Measurements from ENCODE around the gene ARHGAP26. TPM values are rescaled to one million over a fixed set of nuclear protein-coding genes. Genes with fewer than 3 reads are reported as not detected.

ARHGAP26 gene
- total and polyA plus RNA-seq, 12 donors = 7.5 to 45.8 (median 37.2) TPM

GRCh38 chr5:143134900-143135299 is 364.7 kb downstream of the ARHGAP26 start:
- DNase-seq (no peak), ATAC-seq (no peak)
- no peak for TF ChIP-seq CTCF (IDR thresholded peaks at IDR 0.05)
- Histone ChIP-seq H3K9me3 (no peaks in the 10 kb centered on the region), H3K27ac (peak overlapping the region in 3 of 10 donors; percentile 31 to 69 (median 46)), H3K4me3 (no peak overlapping the region), H3K36me3 (peaks cover 0 to 36% (median 0%) of the 10 kb centered on the region in 9 donors), H3K4me1 (peaks cover 6 to 90% (median 40%) of the 10 kb centered on the region in 9 donors), H3K27me3 (no peaks in the 10 kb centered on the region)
- 84 to 90% methylated on average over 4 of the region's 4 CpGs for WGBS, 2 donors
- intact Hi-C loops (cut with DNase I) = loop anchor here in 1 of 10 donors (10.0 kb wide), 1 partner anchor 70 kb away; no protein-coding TSS in a partner anchor

- Histone ChIP-seq H3K36me3 (peaks cover 0 to 36% (median 0%) of the 10 kb centered on the region in 9 donors), H3K4me3 (no peak overlapping the region), H3K9me3 (no peaks in the 10 kb centered on the region), H3K27me3 (no peaks in the 10 kb centered on the region), H3K27ac (peak overlapping the region in 6 of 10 donors; percentile 4 to 69 (median 48)), H3K4me1 (peaks cover 4 to 90% (median 32%) of the 10 kb centered on the region in 9 donors)
- 42 to 53% methylated on average over 5 of the region's 5 CpGs for WGBS, 2 donors
- no peak for DNase-seq
- intact Hi-C loops (cut with DNase I) = loop anchor here in 1 of 10 donors (10.0 kb wide), 1 partner anchor 71 kb away; no protein-coding TSS in a partner anchor
- no peak for TF ChIP-seq CTCF (IDR thresholded peaks at IDR 0.05)
- ATAC-seq = peak in 7 of 8 donors; percentile 14 to 91 (median 74)
Observed at GRCh38 chr5:143135832-143136551, 365.8 kb downstream of the ARHGAP26 start.

- Histone ChIP-seq H3K4me1 (peaks cover 10 to 82% (median 52%) of the 10 kb centered on the region in 9 donors), H3K4me3 (no peak overlapping the region), H3K27me3 (no peaks in the 10 kb centered on the region), H3K36me3 (peaks cover 0 to 33% (median 0%) of the 10 kb centered on the region in 9 donors), H3K27ac (peak overlapping the region in 1 of 10 donors; percentile 13), H3K9me3 (no peaks in the 10 kb centered on the region)
- DNase-seq (no peak), ATAC-seq (no peak)
- TF ChIP-seq CTCF (IDR thresholded peaks at IDR 0.05) = no peak
- WGBS, 2 donors = 59 to 73% methylated on average over 8 of the region's 8 CpGs
- intact Hi-C loops (cut with DNase I) = loop anchor here in 1 of 10 donors (10.0 kb wide), 1 partner anchor 74 kb away; no protein-coding TSS in a partner anchor
Observed at GRCh38 chr5:143138839-143139238, 368.7 kb downstream of the ARHGAP26 start.

GRCh38 chr5:143139585-143139984 is 369.4 kb downstream of the ARHGAP26 start:
- peaks cover 0 to 25% (median 0%) of the 10 kb centered on the region in 9 donors for H3K36me3 ChIP-seq
- 53 to 66% methylated on average over 9 of the region's 9 CpGs for WGBS, 2 donors
- no peak overlapping the region for H3K4me3 ChIP-seq
- no peaks in the 10 kb centered on the region for H3K9me3 ChIP-seq
- intact Hi-C loops (cut with DNase I) = loop anchor here in 1 of 10 donors (10.0 kb wide), 1 partner anchor 75 kb away; no protein-coding TSS in a partner anchor
- DNase-seq (no peak), ATAC-seq (peak in 5 of 8 donors; percentile 24 to 51 (median 43))
- TF ChIP-seq CTCF (IDR thresholded peaks at IDR 0.05) = no peak
- H3K27ac ChIP-seq = peak overlapping the region in 5 of 10 donors; percentile 6 to 68 (median 15)
- peaks cover 10 to 82% (median 45%) of the 10 kb centered on the region in 9 donors for H3K4me1 ChIP-seq
- H3K27me3 ChIP-seq = no peaks in the 10 kb centered on the region

Measured in heart right ventricle (tissue), 16 donors.